IPS-20b (cell line): ENCODE data around the gene RBMX.
A peak's percentile ranks its signal among the peaks of the same experiment; 100 is the strongest.
"Not testable (repeated sequence)": the region's sequence is repeated elsewhere in the genome, so short reads cannot be mapped to it uniquely, and the experiment has no call there.

Source experiments
- H3K27ac ChIP-seq: one replicate; pipeline ENCODE4 v1.5.1; 2013; ENCODE audit warnings: low read length
- H3K27me3 ChIP-seq: 2 replicates; pipeline ENCODE4 v1.6.1; 2013; ENCODE audit warnings: mild to moderate bottlenecking, low read length, inconsistent platforms; ENCODE audit not compliant: insufficient read depth
- H3K36me3 ChIP-seq: 2 replicates; pipeline ENCODE4 v1.6.1; 2013; ENCODE audit warnings: low read depth, mild to moderate bottlenecking, inconsistent platforms, low read length, moderate library complexity; ENCODE audit not compliant: insufficient read depth
- H3K4me1 ChIP-seq: 2 replicates; pipeline ENCODE4 v1.6.1; 2013; ENCODE audit warnings: mild to moderate bottlenecking, control low read depth, inconsistent platforms, low read length, moderate library complexity; ENCODE audit not compliant: insufficient read depth
- H3K4me3 ChIP-seq: 2 replicates; pipeline ENCODE4 v1.5.1; 2013; ENCODE audit warnings: mild to moderate bottlenecking, low read length, inconsistent platforms
- H3K9ac ChIP-seq: 2 replicates; pipeline ENCODE4 v1.6.1; 2013; ENCODE audit warnings: low read depth, mild to moderate bottlenecking, inconsistent platforms, low read length, moderate library complexity
- H3K9me3 ChIP-seq: 2 replicates; pipeline ENCODE4 v1.6.1; 2013; ENCODE audit warnings: mild to moderate bottlenecking, low read depth, low read length, inconsistent platforms; ENCODE audit not compliant: insufficient read depth

RBMX gene

DNA sequence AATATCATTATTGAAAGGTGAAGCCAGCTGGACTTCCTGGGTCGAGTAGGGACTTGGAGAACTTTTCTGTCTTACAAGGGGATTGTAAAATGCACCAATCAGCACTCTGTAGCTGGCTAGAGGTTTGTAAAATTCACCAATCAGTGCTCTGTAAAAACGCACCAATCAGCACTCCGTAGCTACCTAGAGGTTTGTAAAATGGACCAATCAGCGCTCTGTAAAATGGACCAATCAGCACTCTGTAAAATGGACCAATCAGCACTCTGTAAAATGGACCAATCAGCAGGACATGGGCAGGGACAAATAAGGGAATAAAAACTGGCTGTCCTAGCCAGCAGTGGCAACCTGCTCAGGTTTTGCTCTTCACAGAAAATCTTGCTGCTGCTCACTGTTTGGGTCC lies 23.5 kb upstream of the RBMX start:
- not testable (repeated sequence) for H3K27ac ChIP-seq, H3K9me3 ChIP-seq, H3K9ac ChIP-seq, H3K4me1 ChIP-seq, H3K27me3 ChIP-seq, H3K36me3 ChIP-seq, H3K4me3 ChIP-seq

DNA sequence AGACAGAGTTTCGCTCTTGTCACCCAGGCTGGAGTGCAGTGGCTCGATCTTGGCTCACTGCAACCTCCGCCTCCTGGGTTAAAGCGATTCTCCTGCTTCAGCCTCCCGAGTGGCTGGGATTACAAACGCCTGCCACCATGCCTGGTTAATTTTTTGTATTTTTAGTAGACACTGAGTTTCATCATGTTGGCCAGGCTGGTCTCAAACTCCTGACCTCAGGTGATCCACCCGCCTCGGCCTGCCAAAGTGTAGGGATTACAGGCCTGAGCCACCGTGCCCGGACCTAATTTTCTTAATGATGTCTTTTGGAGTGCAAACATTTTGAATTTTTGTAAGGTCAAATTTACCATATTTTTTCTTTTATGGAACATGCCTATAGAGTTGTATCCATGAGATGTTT lies 19.5 kb upstream of the RBMX start:
- not testable (repeated sequence) for H3K4me3 ChIP-seq, H3K36me3 ChIP-seq, H3K27ac ChIP-seq, H3K9ac ChIP-seq, H3K27me3 ChIP-seq, H3K9me3 ChIP-seq, H3K4me1 ChIP-seq

DNA sequence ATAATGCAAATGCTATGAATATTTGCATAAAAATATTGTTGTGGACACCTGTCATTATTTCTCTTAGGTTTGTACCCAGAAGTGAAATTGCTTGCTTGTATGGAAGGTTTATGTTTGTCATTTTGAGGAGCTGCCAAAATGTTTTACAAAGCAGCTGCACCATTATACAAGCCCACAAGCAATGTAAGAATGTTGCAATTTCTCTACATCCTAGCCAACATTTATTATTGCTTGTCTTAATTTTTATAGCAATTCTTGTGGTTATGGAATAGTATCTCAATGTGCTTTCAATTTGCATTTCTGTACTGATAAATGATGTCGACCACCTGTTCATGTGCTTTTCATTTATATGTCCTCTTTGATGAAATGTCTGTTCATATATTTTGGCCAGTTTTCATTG lies 18.7 kb upstream of the RBMX start:
- Histone ChIP-seq H3K4me3 (no peak overlapping the region), H3K9me3 (no peaks in the 10 kb centered on the region), H3K4me1 (no peaks in the 10 kb centered on the region), H3K9ac (no peak overlapping the region), H3K27ac (no peak overlapping the region), H3K36me3 (no peaks in the 10 kb centered on the region), H3K27me3 (no peaks in the 10 kb centered on the region)

- not testable (repeated sequence) for H3K4me1 ChIP-seq, H3K27me3 ChIP-seq, H3K27ac ChIP-seq, H3K9me3 ChIP-seq, H3K9ac ChIP-seq, H3K36me3 ChIP-seq, H3K4me3 ChIP-seq
Measured at GRCh38 chrX:136898752-136899151, 18.2 kb upstream of the RBMX start.

- Histone ChIP-seq H3K27ac (no peak overlapping the region), H3K9me3 (no peaks in the 10 kb centered on the region), H3K27me3 (no peaks in the 10 kb centered on the region), H3K4me3 (no peak overlapping the region), H3K9ac (no peak overlapping the region), H3K4me1 (no peaks in the 10 kb centered on the region), H3K36me3 (no peaks in the 10 kb centered on the region)
Measured at GRCh38 chrX:136896121-136896914, 15.8 kb upstream of the RBMX start.

DNA sequence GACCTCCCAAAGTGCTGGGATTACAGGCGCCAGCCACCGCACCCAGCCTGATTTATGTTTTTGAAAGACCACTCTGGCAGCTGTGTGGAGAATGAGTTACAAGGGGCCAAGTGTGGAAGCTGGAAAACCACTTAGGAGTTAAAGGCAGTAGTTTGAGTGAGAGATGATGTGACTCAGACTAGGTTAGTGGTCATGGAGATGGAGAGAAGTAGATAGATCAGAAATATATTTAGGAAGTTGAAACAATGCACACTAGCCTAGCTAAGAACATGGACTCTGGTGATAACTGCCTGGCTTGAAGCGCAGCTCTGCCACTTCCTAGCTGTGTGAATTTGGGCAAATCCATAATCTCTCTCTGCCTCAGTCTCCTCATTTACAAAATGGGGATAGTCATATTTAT lies 11.9 kb upstream of the RBMX start:
- Histone ChIP-seq H3K4me3 (no peak overlapping the region), H3K27ac (no peak overlapping the region), H3K27me3 (no peaks in the 10 kb centered on the region), H3K4me1 (no peaks in the 10 kb centered on the region), H3K36me3 (no peaks in the 10 kb centered on the region), H3K9me3 (no peaks in the 10 kb centered on the region), H3K9ac (no peak overlapping the region)

- H3K4me1 ChIP-seq, H3K36me3 ChIP-seq, H3K9ac ChIP-seq, H3K9me3 ChIP-seq, H3K27me3 ChIP-seq, H3K27ac ChIP-seq, H3K4me3 ChIP-seq: not testable (repeated sequence)
Measured at GRCh38 chrX:136890596-136890995, 10.1 kb upstream of the RBMX start.

DNA sequence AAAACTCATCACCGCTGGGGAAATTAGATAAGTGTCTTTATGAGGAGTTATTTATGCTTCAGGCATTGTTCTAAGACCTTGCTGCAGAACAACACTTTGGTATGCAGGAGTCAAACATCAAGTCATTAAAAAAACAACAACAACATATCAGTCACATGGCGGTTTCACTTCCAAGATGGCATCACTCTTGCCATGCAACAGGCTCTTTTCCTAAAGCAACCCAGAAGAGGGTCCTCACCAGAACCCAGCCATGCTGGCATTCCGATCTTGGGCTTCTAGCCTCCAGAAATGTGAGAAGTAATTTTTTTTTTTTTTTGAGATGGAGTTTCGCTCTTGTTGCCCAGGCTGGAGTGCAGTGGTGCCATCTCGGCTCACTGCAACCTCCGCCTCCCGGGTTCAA lies 8.7 kb upstream of the RBMX start:
- Histone ChIP-seq H3K27ac (no peak overlapping the region), H3K9ac (no peak overlapping the region), H3K4me3 (no peak overlapping the region), H3K4me1 (no peaks in the 10 kb centered on the region), H3K27me3 (no peaks in the 10 kb centered on the region), H3K9me3 (no peaks in the 10 kb centered on the region), H3K36me3 (no peaks in the 10 kb centered on the region)

DNA sequence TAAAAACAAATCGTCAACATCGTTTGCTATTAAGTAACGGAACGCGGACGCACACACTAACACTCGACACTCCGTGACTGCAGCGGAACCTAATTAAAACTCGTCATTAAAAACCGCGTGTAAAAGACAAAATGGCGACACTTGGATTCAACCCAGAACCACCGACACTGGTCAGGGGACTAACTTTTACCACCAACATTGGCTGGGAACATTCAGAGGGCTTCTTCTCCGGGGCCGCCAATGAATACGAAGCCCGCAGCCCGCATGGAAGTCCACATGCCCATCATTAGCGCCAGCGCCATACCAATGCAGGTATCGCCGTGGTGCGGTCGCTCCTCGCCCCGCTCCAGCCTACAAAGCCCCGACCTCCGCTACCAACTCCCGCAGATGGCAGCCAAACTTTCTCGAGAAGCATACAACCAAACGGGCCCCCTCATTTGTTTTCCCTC lies 498 bp downstream of the RBMX start:
- H3K9me3 ChIP-seq = no peaks in the 10 kb centered on the region; the same call in 1 of the 2 replicates
- peak overlapping the region; percentile 99 for H3K4me3 ChIP-seq
- H3K4me1 ChIP-seq = no peaks in the 10 kb centered on the region; the same call in 1 of the 2 replicates
- no peaks in the 10 kb centered on the region for H3K27me3 ChIP-seq
- H3K36me3 ChIP-seq = peaks cover 46% of the 10 kb centered on the region
- H3K9ac ChIP-seq = peak overlapping the region; percentile 100
- H3K27ac ChIP-seq = peak overlapping the region; percentile 95

- H3K27me3 ChIP-seq = no peaks in the 10 kb centered on the region
- peaks cover 55% of the 10 kb centered on the region for H3K36me3 ChIP-seq
- peak overlapping the region; percentile 99 for H3K4me3 ChIP-seq
- no peaks in the 10 kb centered on the region; the same call in 1 of the 2 replicates for H3K9me3 ChIP-seq
- H3K4me1 ChIP-seq = no peaks in the 10 kb centered on the region; the same call in 1 of the 2 replicates
- peak overlapping the region; percentile 95 for H3K27ac ChIP-seq
- peak overlapping the region; percentile 100 for H3K9ac ChIP-seq
Measured at GRCh38 chrX:136879001-136879687, 1.4 kb downstream of the RBMX start.

GRCh38 chrX:136878423-136878822 lies 2.1 kb downstream of the RBMX start:
- Histone ChIP-seq H3K27me3 (no peaks in the 10 kb centered on the region), H3K9ac (peak overlapping the region; percentile 100; the same call in 1 of the 2 replicates)

GRCh38 chrX:136874114-136874513 lies 6.4 kb downstream of the RBMX start:
- H3K4me1 ChIP-seq, H3K27ac ChIP-seq, H3K4me3 ChIP-seq, H3K9me3 ChIP-seq, H3K9ac ChIP-seq, H3K27me3 ChIP-seq: not testable (repeated sequence)
- H3K36me3 ChIP-seq = peaks cover 97% of the 10 kb centered on the region

More at GRCh38 chrX:136878423-136878822, 2.1 kb downstream of the RBMX start:
- Histone ChIP-seq H3K36me3 (peaks cover 62% of the 10 kb centered on the region), H3K27ac (no peak overlapping the region), H3K9me3 (no peaks in the 10 kb centered on the region; the same call in 1 of the 2 replicates), H3K4me3 (peak overlapping the region; percentile 99), H3K4me1 (no peaks in the 10 kb centered on the region; the same call in 1 of the 2 replicates)
